IPS DF 6.9 (cell line): ENCODE data around the gene MYL12B.

ENCODE experiments used
- DNase-seq: peaks from one replicate; pipeline ENCODE4 v3.0.0-alpha.2; 2013; ENCODE audit warnings: low read depth, low spot score
- H3K27ac ChIP-seq: one replicate; pipeline ENCODE4 v1.5.1; 2013; ENCODE audit warnings: low read length, control low read depth
- H3K27me3 ChIP-seq: 2 replicates; pipeline ENCODE4 v1.6.1; 2013; ENCODE audit warnings: mild to moderate bottlenecking, low read length; ENCODE audit not compliant: control insufficient read depth, insufficient read depth
- H3K36me3 ChIP-seq: 2 replicates; pipeline ENCODE4 v1.6.1; 2013; ENCODE audit warnings: low read length; ENCODE audit not compliant: control insufficient read depth, insufficient read depth
- H3K4me1 ChIP-seq: 2 replicates; pipeline ENCODE4 v1.6.1; 2013; ENCODE audit warnings: low read length; ENCODE audit not compliant: control insufficient read depth, insufficient read depth
- H3K4me3 ChIP-seq: 2 replicates; pipeline ENCODE4 v1.5.1; 2013; ENCODE audit warnings: mild to moderate bottlenecking, low read length
- H3K9me3 ChIP-seq: 2 replicates; pipeline ENCODE4 v1.6.1; 2013; ENCODE audit warnings: low read length, inconsistent platforms; ENCODE audit not compliant: control insufficient read depth, insufficient read depth
- WGBS: extraction: QIAGEN DNeasy Blood & Tissue Kit; methylation state at CpG from one replicate; pipeline ENCODE4 v1.1.7; 2013; ENCODE audit warnings: mixed read lengths, missing lambda C conversion rate; ENCODE audit not compliant: insufficient read length, insufficient coverage; 5-methylcytosine and 5-hydroxymethylcytosine counted together

Gene MYL12B

GRCh38 chr18:3323900-3324299 is 62.0 kb downstream of the MYL12B start:
- DNase-seq: no peak
- Histone ChIP-seq H3K36me3 (no peaks in the 10 kb centered on the region), H3K9me3 (no peaks in the 10 kb centered on the region), H3K4me3 (no peak overlapping the region), H3K27me3 (no peaks in the 10 kb centered on the region), H3K4me1 (no peaks in the 10 kb centered on the region), H3K27ac (no peak overlapping the region)
- no CpG with 5 or more reads among the region's 4 CpGs for WGBS
